GM21526 (cell line): ENCODE data around the gene SCN4A.
A peak's percentile ranks its signal among the peaks of the same experiment; 100 is the strongest.
"Not testable (repeated sequence)": the region's sequence is repeated elsewhere in the genome, so short reads cannot be mapped to it uniquely, and the experiment has no call there.

Source experiments
- ATAC-seq: cut with Tn5 transposase; IDR thresholded peaks from one replicate; pipeline ENCODE4 v1.9.1; 2021; ENCODE audit warnings: moderate library complexity; ENCODE audit not compliant: unreplicated experiment, low FRiP score

SCN4A gene

DNA sequence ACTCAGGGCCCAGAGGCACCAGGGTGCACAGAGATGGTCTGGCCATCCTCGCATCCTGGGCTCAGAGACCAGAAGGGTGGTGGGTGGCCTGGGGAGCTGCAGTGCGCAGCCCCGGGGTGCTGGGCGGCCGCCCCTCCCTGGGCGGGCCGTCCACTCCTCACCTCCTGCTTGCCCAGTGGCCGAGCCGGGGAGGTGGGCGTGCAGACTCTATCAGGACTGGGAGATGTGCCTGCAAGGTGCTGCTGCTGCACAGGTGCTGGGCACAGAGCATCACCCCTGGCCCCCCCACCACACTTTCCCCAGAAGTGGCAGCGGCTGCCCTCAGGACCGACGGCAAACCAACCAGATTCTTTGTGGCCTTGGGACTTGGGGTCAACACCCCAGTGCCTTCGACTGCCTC is at the start of gene SCN4A:
TSS of gene SCN4A (minus strand) at position 123 of the 400 bp plus-strand sequence. CDS start at position 46, 77 bp downstream.
- ATAC-seq, result no peak

- ATAC-seq, result peak; percentile 52
These were observed 47.5 kb upstream of the SCN4A start, which contains the start of gene ICAM2 for GRCh38 chr17:64020056-64020766. TSS of gene ICAM2 (minus strand) at chr17:64020633. CDS start at chr17:64006691, 13,942 bp downstream.

GRCh38 chr17:64019551-64019961 is 46.8 kb upstream of the SCN4A start:
- ATAC-seq, result not testable (repeated sequence)

- ATAC-seq, result no peak
These were observed 44.8 kb upstream of the SCN4A start for GRCh38 chr17:64017381-64017980.

- no peak for ATAC-seq
These were observed 44.3 kb upstream of the SCN4A start for GRCh38 chr17:64016974-64017373.

DNA sequence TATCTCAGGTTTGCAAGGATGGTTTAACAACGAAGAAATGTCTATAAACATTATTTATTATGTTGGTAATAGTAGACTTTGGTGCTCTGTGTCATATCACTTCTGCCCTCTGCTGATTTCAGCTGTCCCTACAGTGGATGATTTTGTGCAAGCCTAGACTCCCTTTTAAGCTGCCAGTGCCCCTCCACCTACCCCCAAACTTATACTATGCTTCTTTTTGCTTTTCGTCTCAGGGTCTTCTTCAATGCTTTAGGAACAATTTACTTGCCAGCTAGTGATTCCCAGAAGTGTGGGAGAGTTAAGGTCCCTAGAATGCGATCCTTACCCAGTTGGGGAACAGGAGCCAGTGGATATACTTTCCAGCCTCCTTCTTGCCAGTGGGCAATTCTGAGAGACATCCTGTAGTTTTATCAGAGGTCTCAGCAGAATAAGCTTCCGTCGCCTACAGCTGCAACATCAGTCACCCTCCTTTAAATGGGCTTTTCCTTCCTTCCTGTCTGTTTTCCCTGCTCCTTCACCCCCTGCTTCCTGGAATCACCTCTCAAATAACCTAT is 43.6 kb upstream of the SCN4A start:
- no peak for ATAC-seq

DNA sequence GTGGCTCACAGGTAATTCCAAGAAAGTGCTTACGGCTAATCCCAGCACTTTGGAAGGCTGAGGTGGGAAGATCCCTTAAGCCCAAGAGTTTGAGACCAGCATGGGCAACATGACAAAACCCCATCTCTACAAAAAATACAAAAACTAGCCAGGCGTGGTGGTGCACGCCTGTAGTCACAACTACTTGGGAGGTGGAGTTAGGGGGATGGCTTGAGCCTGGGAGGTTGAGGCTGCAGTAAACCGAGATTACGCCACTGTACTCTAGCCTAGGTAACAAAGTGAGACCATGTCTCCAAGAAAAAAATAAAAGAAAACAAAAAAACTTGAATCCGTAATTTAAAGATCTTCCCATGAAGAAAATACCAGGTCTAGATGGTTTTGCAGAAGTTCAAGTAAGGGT is 42.7 kb upstream of the SCN4A start:
- no peak for ATAC-seq

GRCh38 chr17:64009571-64010402 is 37.1 kb upstream of the SCN4A start:
- ATAC-seq, result no peak

- ATAC-seq, result no peak
These were observed 36.1 kb upstream of the SCN4A start for GRCh38 chr17:64008830-64009229.

DNA sequence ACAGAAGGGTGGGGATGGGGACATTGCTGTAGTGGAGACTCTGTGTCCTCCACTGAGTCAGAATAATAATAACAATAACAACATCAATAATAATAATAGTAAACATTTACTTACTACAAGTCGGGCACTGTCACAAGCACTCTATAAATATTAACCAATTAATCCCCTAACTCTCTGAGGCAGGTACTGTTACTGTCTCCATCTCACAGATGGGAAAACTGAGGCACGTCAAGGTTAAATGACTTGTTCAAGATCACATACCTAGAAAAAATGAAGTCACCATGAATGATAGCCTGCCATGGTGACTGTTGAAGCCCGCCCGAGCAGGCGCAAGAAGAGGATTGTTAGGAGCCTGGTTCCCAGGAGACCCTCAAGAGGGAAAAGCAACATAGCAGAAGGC is 35.6 kb upstream of the SCN4A start:
- ATAC-seq, result no peak

- ATAC-seq, result no peak
These were observed 35.1 kb upstream of the SCN4A start for GRCh38 chr17:64007838-64008282.

DNA sequence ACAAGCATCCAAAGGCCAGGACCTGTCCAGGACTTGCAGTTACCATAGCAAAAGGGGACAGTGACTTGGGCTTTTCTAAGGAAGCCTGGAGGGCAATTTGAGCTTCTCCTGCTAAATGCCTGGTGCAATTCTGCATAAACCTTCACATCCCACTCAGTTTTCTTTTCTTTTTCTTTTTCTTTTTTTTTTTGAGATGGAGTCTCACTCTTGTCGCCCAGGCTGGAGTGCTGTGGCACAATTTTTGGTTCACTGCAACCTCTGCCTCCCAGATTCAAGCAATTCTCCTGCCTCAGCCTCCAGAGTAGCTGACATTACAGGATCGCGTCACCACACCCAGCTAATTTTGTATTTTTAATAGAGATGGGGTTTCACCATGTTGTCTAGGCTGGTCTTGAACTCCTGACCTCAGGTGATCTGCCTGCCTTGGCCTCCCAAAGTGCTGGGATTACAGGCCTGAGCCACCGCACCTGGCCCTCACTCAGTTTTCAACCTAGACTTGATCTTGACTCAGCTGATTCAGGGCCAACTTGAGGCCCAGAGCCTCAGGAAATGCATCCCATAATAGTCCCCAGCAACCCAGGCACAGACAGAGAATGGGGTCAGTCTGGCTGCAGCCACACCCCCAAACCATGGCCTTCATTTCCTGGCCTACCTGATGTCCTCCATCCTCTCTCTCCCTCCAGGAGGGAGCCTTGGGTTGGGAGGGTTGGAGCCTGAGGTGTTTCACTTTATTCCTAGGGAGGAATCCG is 34.5 kb upstream of the SCN4A start:
- not testable (repeated sequence) for ATAC-seq

- ATAC-seq, result no peak
These were observed 33.8 kb upstream of the SCN4A start for GRCh38 chr17:64006361-64007088.

DNA sequence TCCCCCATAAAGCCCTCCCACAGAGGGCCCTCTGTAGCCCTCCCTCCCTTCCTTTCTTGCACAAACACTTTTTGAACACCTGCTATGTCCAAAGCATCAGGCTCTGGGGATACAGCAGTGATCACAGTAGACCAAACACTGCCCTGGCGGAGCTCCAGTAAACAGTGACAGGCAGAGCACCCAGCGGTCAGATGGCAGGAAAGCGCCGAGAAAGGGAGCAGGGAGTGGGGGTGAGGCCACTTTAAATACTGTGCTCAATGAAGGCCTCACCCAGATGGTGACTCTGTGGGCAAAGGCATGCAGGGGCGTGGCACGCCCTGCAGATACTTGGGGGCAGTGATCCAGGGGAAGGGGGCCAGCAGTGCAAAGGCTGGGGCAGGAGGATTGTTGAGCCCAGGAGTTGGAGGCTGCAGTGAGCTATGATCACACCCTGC is 33.0 kb upstream of the SCN4A start:
- ATAC-seq, result no peak

DNA sequence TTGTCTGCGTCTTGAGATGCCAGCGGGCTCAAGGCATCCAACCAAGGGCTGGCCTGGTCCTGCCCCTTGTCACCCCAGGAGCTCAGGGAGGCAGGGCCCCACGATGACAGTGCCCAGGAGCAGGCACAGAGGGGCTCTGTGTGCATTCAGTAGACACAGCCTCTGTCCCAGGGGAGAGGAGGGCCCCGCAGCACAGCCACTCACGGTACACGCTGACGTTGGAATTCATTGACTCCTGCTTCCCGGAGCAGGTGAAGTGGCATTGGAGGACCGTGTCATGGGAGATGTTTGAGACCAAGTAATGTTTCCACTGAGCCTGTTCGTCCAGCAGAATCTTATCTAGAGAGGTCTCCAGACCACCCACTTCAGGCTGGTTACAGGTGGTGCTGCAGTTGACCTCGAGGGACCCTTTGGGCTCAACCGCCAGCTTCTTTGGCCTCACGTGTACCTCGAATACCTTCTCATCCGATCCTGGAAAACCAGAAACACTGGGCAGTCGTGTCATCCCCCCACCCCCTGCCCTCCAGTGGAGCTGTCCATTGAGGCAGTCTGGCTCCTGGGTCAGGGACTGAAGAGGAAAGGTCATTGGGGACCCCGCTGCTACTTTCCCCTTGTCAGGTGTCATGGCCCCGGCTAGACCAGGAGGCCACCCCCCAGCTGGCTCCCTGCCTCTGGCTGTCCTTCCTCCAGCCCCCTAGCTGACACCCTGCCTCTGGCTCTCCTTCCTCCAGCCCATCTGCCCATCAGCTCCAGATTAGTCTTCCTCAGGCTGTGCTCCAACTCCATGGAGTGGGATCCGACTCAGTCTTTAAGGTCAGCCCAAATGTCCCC is 32.4 kb upstream of the SCN4A start:
- ATAC-seq, result no peak

- ATAC-seq, result no peak
These were observed 31.6 kb upstream of the SCN4A start for GRCh38 chr17:64004218-64004770.

DNA sequence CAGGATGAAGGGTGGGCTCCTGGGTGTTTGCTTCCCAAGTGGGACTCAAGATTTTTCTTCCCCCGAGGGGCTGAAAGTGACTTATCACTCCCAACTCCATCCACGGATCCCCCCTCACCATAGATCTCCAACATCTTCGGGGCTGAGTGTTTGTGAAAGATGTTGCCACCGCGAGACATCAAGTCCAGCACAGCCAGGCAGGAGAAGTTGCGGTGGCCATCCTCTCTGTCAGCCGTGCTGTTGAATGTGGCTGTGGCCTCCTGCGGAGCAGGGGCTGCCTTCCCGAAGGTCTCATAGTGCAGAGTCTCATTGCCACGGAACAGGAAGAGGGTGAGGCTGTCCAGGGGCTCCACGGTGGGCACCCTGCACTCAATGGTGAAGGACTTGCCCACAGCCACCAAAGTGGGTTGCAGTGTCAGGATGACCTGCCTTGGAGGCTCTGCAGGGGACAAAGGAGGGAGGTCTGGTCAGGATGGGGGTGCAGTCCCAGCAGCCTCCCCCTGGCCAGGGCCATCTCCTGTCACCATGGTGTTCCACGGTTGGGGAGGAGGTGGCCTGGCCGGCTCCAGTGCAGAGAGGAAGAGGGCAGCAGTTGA is 30.9 kb upstream of the SCN4A start:
- ATAC-seq, result no peak
